CMK (cell line): ENCODE results near the gene GFER.
"Not testable (repeated sequence)": the region's sequence is repeated elsewhere in the genome, so short reads cannot be mapped to it uniquely, and the experiment has no call there.

Experiments used
- DNase-seq: peaks from one replicate; pipeline ENCODE4 v3.0.0-alpha.2; 2010; ENCODE audit warnings: low read depth

GFER gene

DNA sequence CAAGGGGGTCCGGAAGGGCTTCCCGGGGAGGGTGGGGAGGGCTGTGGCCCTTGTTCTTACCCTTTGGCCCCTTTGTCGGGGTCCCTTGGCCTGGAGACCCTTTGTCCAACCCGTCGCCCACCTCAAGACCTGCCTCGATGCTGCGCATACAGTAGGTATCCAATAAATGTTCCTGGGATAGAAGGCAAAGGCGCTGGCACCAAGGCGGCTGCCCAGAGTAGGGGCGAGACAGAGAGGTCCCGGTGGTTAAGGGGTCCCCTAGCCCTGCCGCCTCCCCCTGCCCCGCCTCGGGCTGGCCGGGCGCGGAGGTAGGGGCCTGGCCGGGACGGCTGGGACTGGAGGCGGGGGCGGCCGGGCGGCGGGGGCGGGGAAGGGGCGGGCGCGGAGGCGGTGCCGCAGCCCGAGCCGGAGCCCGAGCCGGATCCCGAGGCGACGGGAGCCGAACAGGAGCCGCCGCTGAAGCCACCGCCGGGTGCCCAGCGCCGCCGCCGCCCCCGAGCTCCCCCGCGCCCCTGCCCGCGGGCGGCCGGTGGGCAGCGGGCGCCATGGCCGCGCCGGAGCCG, 42.5 kb downstream of the GFER start, which contains the start of gene NHERF2:
Gene NHERF2, plus strand, starts transcription at position 442 of the 563 bp plus-strand sequence. Its CDS starts 104 bp downstream, at position 546.
- DNase-seq: no peak

DNA sequence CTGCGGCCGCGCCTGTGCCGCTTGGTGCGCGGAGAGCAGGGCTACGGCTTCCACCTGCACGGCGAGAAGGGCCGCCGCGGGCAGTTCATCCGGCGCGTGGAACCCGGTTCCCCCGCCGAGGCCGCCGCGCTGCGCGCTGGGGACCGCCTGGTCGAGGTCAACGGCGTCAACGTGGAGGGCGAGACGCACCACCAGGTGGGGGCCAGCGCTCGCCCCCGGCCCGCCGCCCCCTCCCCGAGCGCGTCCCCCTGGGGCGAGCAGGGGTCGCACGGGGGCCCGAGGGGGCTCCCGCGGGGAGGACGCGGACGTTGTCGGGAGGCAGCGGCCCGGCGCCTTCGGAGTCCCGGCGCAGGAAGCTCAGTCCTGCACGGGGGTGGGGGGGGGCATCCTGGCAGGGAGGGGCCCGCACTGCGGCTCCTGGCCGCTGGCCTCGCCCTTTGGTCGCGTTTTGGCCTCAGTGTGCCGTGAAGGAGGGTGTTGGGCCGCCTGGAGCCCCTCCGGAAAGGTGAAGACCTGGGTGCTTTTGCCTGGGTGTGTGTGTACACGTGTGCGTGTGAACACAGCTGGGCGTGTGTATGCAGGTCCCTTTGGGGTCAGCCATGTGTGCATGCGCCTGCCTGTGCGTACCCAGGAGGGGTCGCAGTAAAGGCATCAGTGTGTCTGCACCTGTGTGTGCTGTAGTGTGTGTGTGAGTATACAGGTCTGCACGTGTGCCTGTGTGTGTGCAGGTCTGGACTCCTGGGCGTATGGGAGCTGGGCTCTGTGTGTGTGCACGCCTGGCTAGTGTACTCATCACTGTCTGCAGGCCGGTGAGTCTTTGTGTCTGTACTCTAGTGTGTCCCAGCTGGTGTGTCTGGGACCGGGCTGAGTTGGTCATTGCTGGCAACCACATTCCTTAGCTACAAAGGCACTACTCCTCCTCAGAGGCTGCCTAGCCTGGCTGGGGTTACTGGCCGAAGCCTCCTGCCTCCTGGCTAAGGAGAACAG, 43.3 kb downstream of the GFER start:
- no peak for DNase-seq

DNA sequence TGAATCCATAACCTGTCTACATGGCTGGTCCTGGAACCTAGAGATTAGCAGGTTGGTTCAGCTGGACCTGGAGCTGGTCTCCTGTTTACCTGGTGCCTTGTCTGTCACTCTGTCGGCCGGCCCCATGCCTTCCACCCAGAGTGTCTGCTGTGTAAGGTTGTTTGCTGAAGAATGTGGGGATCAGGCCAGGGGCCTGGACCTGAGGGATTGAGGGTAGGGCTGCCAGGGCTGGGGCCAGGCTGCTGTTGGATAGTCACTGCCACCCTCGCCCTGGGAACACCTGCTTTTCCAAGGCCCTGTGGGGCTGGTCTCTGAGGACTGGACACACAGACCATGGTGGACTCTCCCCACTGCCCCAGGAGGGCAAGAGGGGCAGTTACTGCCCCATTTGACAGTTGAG, 44.2 kb downstream of the GFER start:
- DNase-seq: no peak

DNA sequence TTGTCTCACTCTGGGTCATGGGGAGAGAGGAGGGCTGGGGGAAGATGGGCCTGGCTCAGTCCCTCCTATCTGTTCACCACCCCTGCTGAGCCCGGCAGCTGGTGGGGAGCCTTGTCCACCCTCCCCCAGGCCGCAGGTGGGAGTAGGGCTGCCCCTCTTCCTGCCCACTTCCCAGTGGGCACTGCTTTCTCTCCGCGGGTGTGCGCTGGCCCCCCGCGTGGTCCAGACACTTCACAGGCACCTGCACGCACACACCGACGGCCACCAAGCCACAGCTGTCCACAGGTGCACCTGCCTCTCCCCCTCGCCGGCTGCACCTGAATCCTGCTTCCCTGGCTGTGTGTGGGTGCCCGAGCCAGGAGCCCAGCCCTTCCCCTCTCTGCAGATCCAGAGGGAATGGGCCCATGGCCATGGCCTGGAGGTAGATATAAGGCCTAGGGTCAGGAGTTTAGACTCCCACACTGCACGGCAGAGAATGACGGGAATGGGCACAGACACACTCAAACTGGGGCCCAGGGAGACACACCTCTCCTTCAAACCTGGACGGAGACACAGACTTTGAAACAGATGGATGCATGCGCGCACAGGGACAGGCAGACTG, 44.7 kb downstream of the GFER start:
- no peak for DNase-seq

DNA sequence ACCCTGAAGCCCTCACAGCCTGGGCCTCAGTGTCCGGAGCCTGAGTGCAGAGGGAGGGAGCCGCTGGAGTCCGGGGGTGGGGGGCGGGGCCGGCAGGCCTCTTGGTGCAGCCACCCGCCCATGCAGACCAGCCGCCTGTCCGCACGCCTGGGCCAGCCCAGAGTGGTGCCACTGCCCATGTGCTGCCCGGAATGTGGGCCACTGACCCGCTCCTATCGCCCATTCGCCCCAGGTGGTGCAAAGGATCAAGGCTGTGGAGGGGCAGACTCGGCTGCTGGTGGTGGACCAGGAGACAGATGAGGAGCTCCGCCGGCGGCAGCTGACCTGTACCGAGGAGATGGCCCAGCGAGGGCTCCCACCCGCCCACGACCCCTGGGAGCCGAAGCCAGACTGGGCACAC, 45.4 kb downstream of the GFER start:
- DNase-seq: no peak

DNA sequence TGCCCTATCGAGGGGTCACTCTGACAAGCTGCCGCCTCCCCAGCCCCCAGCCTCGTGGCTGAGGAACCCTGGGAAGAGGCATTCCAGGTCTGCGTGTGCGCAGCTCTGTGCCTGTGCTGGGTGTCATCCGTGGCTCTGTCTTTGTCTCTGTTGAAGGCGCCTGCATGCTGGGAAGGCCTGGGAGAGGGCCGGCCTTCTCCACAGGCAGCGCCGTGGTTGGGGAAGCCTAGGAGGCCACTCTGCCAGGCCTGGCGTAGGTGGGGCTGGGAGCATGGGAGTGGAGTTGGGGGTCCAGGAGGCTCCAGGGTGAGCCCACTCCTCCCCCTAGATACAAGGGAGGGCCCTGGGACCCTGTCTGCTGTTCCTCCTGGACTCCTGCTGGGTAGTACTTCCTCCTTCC, 46.0 kb downstream of the GFER start:
- no peak for DNase-seq

DNA sequence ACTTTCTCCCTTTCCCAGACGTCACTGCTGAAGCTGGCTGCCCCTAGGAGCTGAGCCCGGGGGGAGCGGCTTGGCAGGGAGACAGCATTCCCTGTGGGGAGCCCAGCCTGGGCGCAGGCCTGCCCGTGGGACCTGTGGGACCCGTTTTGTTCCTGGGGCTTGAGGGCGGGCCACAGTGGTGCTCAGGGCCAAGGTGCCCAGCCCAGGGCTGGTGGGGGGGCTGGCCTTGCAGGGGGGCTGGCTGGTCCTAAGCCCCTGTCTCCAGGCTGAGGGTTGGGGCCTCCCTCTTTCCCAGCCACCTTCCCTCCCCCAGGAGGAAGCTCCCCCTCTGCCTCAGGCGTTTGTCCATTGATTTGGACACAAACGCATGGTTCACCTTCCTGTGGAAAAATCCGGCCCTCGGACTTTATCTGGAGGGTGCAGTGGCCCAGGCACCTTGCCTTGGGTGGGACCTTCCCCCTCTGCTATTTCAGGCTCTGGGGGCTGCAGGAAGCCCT, 47.1 kb downstream of the GFER start:
- DNase-seq: no peak

DNA sequence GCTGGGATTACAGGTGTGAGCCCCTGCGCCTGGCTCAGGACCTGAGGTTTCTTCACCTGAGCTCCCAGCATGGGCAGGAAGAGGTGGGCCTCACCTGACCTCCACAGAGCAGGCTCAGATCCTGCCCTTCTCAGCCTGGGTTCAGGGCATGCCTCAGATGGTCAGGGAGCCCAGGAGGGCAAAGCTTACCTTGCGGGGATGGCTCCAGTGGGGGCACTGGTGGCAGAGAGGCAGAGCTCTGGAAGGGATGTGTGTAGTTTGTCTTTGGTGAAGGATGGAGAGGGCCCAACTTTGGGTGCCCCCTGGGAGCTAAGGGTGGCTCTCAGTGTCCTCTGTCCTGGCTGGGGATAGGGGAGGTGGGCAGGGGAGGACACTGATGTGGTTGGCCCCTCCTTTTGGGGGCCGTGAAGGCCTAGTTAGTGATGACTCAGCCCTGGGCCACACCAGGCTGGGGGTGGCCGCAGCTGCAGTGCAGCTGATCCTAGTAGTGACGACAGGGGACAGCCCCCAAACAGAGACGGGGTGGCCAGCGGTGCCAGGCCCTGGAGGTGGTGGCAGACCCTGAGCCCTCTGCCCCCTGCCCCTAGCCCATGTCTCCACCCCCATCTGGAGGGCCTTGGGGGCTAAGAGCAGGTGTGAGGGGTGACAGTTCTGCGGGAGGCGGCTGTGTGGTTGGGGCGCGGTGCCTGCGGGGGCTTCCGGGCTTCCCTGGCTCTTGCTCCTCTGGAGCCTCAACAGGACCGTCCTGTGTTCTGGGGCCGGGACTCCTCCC, 48.5 kb downstream of the GFER start:
- DNase-seq: no peak

DNA sequence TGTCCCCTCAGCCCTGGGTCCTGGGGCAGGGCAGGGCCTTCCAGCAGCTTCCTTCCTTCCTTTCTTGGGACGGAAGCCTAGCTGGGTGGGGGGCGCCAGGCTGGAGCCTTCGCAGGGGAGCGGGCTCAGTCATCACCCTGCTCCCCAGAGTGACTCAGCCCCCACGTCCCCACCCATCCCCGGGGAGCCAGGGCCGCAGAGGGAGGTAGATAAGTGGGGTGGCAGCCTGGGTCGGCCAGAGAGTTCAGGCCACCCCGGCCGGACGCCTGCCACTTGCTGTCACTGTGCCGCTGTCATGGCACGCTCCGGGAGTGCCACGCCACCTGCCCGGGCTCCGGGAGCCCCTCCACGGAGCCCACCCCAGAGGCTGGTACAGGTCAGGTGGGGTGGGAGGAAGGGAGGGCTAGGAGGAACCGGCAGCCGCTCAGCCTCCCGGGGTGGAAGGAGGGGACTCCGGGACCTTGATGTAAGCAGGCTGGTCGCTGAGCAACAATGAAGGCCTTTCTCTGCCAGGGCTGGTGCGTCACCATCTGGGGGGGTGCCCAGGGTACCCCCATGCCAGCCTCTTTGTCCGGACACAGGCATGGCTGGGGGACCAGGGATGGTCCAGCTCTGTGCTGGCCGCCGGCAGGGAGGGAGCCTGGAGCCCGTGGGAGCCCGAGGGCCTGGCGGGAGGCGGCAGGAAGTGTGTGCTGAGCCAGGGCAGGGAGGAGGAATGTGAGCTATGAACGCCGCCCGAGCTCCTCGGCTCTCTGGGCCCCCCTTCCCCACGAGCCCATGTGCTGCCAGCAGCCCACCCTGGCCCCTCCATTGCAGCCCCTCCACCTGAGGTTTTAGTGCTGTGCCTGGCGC, 49.3 kb downstream of the GFER start:
- no peak for DNase-seq

DNA sequence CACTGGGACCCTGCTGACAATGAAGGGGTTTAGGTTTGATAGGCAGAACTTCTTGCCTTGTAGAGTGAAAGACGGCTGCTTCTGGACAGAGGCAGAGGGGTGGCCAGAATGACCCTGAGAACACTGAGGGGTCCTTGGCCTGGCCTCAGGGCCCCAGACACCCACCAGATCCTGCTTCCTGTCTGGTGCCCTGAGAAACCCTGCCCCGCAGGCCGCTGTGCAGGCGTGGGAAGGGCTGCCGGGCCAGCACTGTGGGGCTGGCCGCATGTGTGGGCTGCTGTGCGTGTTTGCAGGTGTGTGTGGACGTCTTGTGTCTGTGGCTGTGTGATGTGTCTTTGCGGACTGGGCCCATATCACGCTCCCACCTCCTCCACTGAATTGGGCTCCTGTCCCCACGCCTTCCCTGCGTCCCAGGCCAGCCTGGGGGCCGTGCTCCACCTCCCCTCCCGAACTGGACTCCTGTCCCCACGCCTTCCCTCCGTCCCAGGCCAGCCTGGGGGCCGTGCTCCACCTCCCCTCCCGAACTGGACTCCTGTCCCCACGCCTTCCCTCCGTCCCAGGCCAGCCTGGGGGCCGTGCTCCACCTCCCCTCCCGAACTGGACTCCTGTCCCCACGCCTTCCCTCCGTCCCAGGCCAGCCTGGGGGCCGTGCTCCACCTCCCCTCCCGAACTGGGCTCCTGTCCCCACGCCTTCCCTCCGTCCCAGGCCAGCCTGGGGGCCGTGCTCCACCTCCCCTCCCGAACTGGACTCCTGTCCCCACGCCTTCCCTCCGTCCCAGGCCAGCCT, 50.1 kb downstream of the GFER start:
- not testable (repeated sequence) for DNase-seq

DNA sequence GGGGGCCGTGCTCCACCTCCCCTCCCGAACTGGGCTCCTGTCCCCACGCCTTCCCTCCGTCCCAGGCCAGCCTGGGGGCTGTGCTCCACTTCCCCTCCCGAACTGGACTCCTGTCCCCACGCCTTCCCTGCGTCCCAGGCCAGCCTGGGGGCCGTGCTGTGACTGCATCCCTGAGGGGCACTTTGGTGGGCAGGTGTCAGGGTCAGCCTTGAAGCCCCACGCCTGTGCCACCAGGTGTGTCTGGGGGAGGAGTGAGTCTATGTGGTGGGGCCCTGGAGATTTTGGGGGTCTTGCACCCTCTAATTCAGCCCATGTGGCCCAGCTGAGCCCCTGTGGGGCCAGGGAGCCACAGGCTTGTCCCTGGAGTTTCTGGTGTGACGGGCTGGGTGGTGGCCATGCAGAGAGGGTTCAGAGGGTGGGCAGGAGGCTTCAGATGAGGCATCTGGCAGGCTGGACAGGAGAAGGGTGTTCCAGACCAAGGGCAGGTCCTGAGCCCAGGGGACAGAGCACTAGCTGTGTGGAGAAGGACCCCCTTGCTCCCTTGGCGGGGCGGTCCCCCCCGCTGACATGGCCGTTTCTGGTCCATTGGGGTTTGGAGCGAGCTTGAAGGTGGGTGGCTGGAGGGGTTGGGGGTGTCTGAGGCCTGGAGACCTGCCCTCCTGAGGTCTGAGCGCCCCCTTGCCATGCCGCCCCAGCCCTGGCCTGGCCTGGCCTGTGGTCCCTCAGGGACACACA, 50.9 kb downstream of the GFER start:
- DNase-seq: no peak

DNA sequence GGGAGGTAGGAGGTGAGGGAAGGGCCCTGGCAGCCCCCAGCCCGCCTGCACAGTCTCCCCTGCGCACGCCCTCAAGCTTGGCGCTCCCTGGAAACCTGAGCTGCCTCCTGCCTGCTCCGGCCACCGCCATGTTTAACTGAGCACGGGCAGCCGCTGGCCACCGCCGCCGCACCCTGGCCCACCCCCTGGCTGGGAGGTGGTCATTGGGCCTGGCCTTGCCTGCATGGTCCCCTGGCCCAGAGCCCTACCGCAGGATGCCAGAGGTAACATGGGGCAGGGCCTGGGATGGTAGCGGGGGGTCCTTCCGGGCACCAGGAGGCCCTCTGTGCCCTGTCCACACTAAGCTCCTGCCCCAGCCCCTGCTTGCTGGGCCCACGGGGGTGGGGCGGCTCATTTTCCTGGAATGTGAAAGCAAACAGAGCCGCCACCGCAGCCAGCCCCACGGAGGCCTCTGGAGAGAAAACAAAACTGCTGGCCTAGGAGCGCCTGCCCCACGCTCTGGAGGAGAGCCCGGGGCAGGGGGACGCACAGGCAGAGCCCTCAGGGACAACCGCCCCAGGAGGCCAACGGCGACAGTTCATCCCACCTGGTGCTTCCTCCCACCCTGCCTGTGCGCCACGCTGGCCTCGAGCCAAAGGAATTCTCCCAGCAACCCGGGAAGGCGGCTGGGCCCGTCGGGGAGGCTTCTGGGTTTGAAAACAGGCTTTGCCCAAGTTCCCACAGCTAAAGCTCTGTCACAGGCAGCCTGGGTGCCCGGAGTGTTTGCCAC, 51.6 kb downstream of the GFER start:
- DNase-seq: no peak

DNA sequence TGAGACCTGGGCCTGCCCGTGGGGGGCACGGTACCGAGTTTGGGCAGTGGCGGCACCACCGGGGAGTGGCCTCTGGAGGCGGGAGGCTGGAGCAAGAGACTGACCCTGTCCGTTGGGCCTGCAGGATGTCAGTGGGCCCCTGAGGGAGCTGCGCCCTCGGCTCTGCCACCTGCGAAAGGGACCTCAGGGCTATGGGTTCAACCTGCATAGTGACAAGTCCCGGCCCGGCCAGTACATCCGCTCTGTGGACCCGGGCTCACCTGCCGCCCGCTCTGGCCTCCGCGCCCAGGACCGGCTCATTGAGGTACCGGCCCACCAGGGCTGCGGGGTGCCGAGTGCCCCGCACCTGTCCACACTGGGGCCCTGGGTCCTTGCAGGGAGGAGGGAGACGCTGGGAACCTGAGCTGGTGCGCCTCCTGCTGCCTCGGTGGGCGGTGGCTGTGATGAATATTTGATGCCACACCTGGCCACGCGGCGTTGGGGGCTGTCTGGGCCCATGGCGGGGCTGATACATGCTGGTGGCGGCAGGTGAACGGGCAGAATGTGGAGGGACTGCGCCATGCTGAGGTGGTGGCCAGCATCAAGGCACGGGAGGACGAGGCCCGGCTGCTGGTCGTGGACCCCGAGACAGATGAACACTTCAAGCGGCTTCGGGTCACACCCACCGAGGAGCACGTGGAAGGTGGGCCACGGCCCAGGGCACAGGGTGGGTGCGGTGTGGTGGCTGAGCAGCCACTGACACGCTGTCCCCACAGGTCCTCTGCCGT, 52.4 kb downstream of the GFER start:
- no peak for DNase-seq

DNA sequence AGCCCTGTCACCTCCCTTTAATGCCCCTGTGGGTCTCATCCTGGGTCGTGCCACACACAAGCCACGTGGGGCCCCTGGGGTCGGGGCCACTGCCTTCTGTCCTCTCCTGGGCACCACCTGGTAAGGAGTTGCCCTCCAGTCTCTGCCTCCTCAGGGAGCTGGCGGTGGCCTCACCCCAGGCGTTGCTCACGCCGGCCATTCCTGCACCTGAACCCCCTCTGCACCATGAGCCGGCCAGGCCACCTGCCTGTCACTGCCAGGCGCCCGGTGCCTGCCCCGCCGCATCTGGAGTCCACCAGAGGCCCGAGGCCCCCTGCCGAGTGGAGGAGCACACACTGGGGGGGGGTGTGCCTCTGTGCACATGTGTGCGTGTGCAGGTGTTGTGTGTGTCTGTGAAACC, 53.1 kb downstream of the GFER start:
- DNase-seq: no peak
